Stimulated activated naive B cell treated with anti-CD40 and anti-IgM and Interleukin-4, amounts not matched to agents 10 μg/mL and 1 μg/mL and 100 μg/mL, for 72 hours (primary cell): ENCODE results near the gene UBE3B.
A peak's percentile ranks its signal among the peaks of the same experiment; 100 is the strongest.

Experiments used
- ATAC-seq, 2 donors: fragments of 150-1000 bp; cut with Tn5 transposase; replicated peaks; 2 replicates each; pipeline ENCODE4 v1.10.0; 2021; ENCODE audit warnings: moderate library complexity in 1 of 2
- DNase-seq: peaks from one replicate; pipeline ENCODE4 v3.0.0; 2021
- H3K27ac Mint-ChIP-seq: one replicate; pipeline ENCODE4 v1.8.0; 2022; ENCODE audit warnings: mild to moderate bottlenecking, mixed read lengths
- H3K27me3 Mint-ChIP-seq, 2 donors: one replicate each; pipeline ENCODE4 v1.8.0; 2022; ENCODE audit warnings: mixed read lengths in 2 of 2
- H3K36me3 Mint-ChIP-seq, 2 donors: one replicate each; pipeline ENCODE4 v1.8.0; 2022; ENCODE audit warnings: mixed read lengths in 2 of 2, mild to moderate bottlenecking in 1 of 2
- H3K4me1 Mint-ChIP-seq, 2 donors: one replicate each; pipeline ENCODE4 v1.8.0; 2022; ENCODE audit warnings: mixed read lengths in 2 of 2, mild to moderate bottlenecking in 1 of 2
- H3K4me3 Mint-ChIP-seq, 2 donors: one replicate each; pipeline ENCODE4 v1.8.0; 2022; ENCODE audit warnings: mild to moderate bottlenecking in 2 of 2, mixed read lengths in 2 of 2, moderate library complexity in 1 of 2
- H3K9me3 Mint-ChIP-seq, 2 donors: one replicate each; pipeline ENCODE4 v1.8.0; 2022; ENCODE audit warnings: mixed read lengths in 2 of 2, mild to moderate bottlenecking in 1 of 2

UBE3B gene

GRCh38 chr12:109489016-109489954 is 11.9 kb downstream of the UBE3B start:
- Mint-ChIP-seq H3K9me3 (no peaks in the 10 kb centered on the region), H3K27ac (no peak overlapping the region), H3K4me1 (no peaks in the 10 kb centered on the region), H3K36me3 (peaks cover 40 to 44% of the 10 kb centered on the region in 2 donors), H3K4me3 (no peak overlapping the region), H3K27me3 (no peaks in the 10 kb centered on the region)
- DNase-seq = no peak
- ATAC-seq = no peak

- Mint-ChIP-seq H3K36me3 (peaks cover 46 to 50% of the 10 kb centered on the region in 2 donors), H3K27ac (no peak overlapping the region), H3K27me3 (no peaks in the 10 kb centered on the region), H3K9me3 (no peaks in the 10 kb centered on the region), H3K4me3 (no peak overlapping the region), H3K4me1 (no peaks in the 10 kb centered on the region)
- no peak for DNase-seq
- no peak for ATAC-seq
Observed at GRCh38 chr12:109489955-109490565, 12.6 kb downstream of the UBE3B start.

GRCh38 chr12:109491671-109492070 is 14.2 kb downstream of the UBE3B start:
- Mint-ChIP-seq H3K4me3 (no peak overlapping the region), H3K4me1 (no peaks in the 10 kb centered on the region), H3K27ac (no peak overlapping the region), H3K27me3 (no peaks in the 10 kb centered on the region), H3K9me3 (no peaks in the 10 kb centered on the region), H3K36me3 (peaks cover 54 to 60% of the 10 kb centered on the region in 2 donors)
- DNase-seq (no peak), ATAC-seq (no peak)

GRCh38 chr12:109492371-109492770 is 14.9 kb downstream of the UBE3B start:
- Mint-ChIP-seq H3K4me1 (no peaks in the 10 kb centered on the region), H3K4me3 (no peak overlapping the region), H3K9me3 (no peaks in the 10 kb centered on the region), H3K36me3 (peaks cover 51 to 57% of the 10 kb centered on the region in 2 donors), H3K27me3 (no peaks in the 10 kb centered on the region), H3K27ac (no peak overlapping the region)
- ATAC-seq (no peak), DNase-seq (no peak)

- Mint-ChIP-seq H3K27ac (no peak overlapping the region), H3K36me3 (peaks cover 57 to 60% of the 10 kb centered on the region in 2 donors), H3K4me3 (no peak overlapping the region), H3K4me1 (no peaks in the 10 kb centered on the region), H3K27me3 (no peaks in the 10 kb centered on the region), H3K9me3 (no peaks in the 10 kb centered on the region)
- DNase-seq = no peak
- ATAC-seq = no peak
Observed at GRCh38 chr12:109493090-109493489, 15.7 kb downstream of the UBE3B start.

- H3K36me3 Mint-ChIP-seq = peaks cover 51 to 65% of the 10 kb centered on the region in 2 donors
- no peak overlapping the region for H3K27ac Mint-ChIP-seq
- no peak for ATAC-seq
Observed at GRCh38 chr12:109493938-109494337, 16.5 kb downstream of the UBE3B start.

GRCh38 chr12:109494348-109494881 is 17.0 kb downstream of the UBE3B start:
- H3K27ac Mint-ChIP-seq = peak overlapping the region; percentile 51

More at GRCh38 chr12:109493938-109494337, 16.5 kb downstream of the UBE3B start:
- DNase-seq = no peak
- no peaks in the 10 kb centered on the region for H3K4me1 Mint-ChIP-seq
- no peaks in the 10 kb centered on the region for H3K27me3 Mint-ChIP-seq
- no peak overlapping the region for H3K4me3 Mint-ChIP-seq
- no peaks in the 10 kb centered on the region for H3K9me3 Mint-ChIP-seq

GRCh38 chr12:109495012-109495411 is 17.6 kb downstream of the UBE3B start:
- ATAC-seq = no peak
- Mint-ChIP-seq H3K4me3 (no peak overlapping the region), H3K27ac (no peak overlapping the region), H3K4me1 (no peaks in the 10 kb centered on the region), H3K27me3 (no peaks in the 10 kb centered on the region), H3K9me3 (no peaks in the 10 kb centered on the region), H3K36me3 (peaks cover 46 to 68% of the 10 kb centered on the region in 2 donors)
- no peak for DNase-seq

More at GRCh38 chr12:109494348-109494881, 17.0 kb downstream of the UBE3B start:
- Mint-ChIP-seq H3K36me3 (peaks cover 49 to 65% of the 10 kb centered on the region in 2 donors), H3K27me3 (no peaks in the 10 kb centered on the region), H3K9me3 (no peaks in the 10 kb centered on the region), H3K4me3 (no peak overlapping the region), H3K4me1 (no peaks in the 10 kb centered on the region)
- ATAC-seq = no peak
- no peak for DNase-seq

GRCh38 chr12:109496306-109496705 is 18.9 kb downstream of the UBE3B start:
- H3K9me3 Mint-ChIP-seq = no peaks in the 10 kb centered on the region
- no peak overlapping the region for H3K4me3 Mint-ChIP-seq
- H3K4me1 Mint-ChIP-seq = no peaks in the 10 kb centered on the region
- ATAC-seq (no peak), DNase-seq (no peak)
- no peak overlapping the region for H3K27ac Mint-ChIP-seq
- H3K36me3 Mint-ChIP-seq = peaks cover 51 to 73% of the 10 kb centered on the region in 2 donors
- H3K27me3 Mint-ChIP-seq = no peaks in the 10 kb centered on the region

- H3K4me3 Mint-ChIP-seq = no peak overlapping the region
Observed at GRCh38 chr12:109497675-109498074, 20.2 kb downstream of the UBE3B start.

GRCh38 chr12:109500406-109501185 is 23.2 kb downstream of the UBE3B start:
- Mint-ChIP-seq H3K9me3 (no peaks in the 10 kb centered on the region), H3K27ac (no peak overlapping the region), H3K4me3 (no peak overlapping the region), H3K4me1 (no peaks in the 10 kb centered on the region), H3K36me3 (peaks cover 52 to 78% of the 10 kb centered on the region in 2 donors), H3K27me3 (no peaks in the 10 kb centered on the region)
- DNase-seq = no peak
- ATAC-seq = no peak

More at GRCh38 chr12:109497675-109498074, 20.2 kb downstream of the UBE3B start:
- Mint-ChIP-seq H3K27me3 (no peaks in the 10 kb centered on the region), H3K27ac (no peak overlapping the region), H3K4me1 (no peaks in the 10 kb centered on the region), H3K36me3 (peaks cover 50 to 80% of the 10 kb centered on the region in 2 donors), H3K9me3 (no peaks in the 10 kb centered on the region)
- no peak for DNase-seq
- no peak for ATAC-seq

- H3K36me3 Mint-ChIP-seq = peaks cover 49 to 71% of the 10 kb centered on the region in 2 donors
- no peaks in the 10 kb centered on the region for H3K9me3 Mint-ChIP-seq
- ATAC-seq (no peak), DNase-seq (no peak)
- no peaks in the 10 kb centered on the region for H3K27me3 Mint-ChIP-seq
- no peak overlapping the region for H3K4me3 Mint-ChIP-seq
- no peak overlapping the region for H3K27ac Mint-ChIP-seq
- no peaks in the 10 kb centered on the region for H3K4me1 Mint-ChIP-seq
Observed at GRCh38 chr12:109501299-109501698, 23.9 kb downstream of the UBE3B start.

GRCh38 chr12:109502332-109502731 is 24.9 kb downstream of the UBE3B start:
- H3K4me1 Mint-ChIP-seq = no peaks in the 10 kb centered on the region
- peaks cover 45 to 65% of the 10 kb centered on the region in 2 donors for H3K36me3 Mint-ChIP-seq
- DNase-seq = no peak
- no peaks in the 10 kb centered on the region for H3K27me3 Mint-ChIP-seq
- no peak overlapping the region for H3K27ac Mint-ChIP-seq
- no peaks in the 10 kb centered on the region for H3K9me3 Mint-ChIP-seq
- no peak overlapping the region for H3K4me3 Mint-ChIP-seq
- no peak for ATAC-seq

GRCh38 chr12:109503611-109504010 is 26.2 kb downstream of the UBE3B start:
- DNase-seq = no peak
- Mint-ChIP-seq H3K36me3 (peaks cover 42 to 57% of the 10 kb centered on the region in 2 donors), H3K27me3 (no peaks in the 10 kb centered on the region), H3K27ac (no peak overlapping the region), H3K4me1 (no peaks in the 10 kb centered on the region), H3K4me3 (no peak overlapping the region), H3K9me3 (no peaks in the 10 kb centered on the region)
- no peak for ATAC-seq
